H9 (cell line): Measurements from ENCODE around the gene GYS2. TPM values are rescaled to one million over a fixed set of nuclear protein-coding genes. Genes with fewer than 3 reads are reported as not detected.

Experiments used
- DNase-seq: peaks from one replicate; pipeline ENCODE4 v3.0.0-alpha.2; 2017
- H2AFZ ChIP-seq: one replicate; pipeline ENCODE4 v1.6.1; 2013; ENCODE audit warnings: mild to moderate bottlenecking, low read length, control low read depth, moderate library complexity
- H2AK5ac ChIP-seq: 2 replicates; pipeline ENCODE4 v1.6.1; 2013; ENCODE audit warnings: low read length, control low read depth, mixed read lengths; ENCODE audit not compliant: insufficient read length
- H2BK120ac ChIP-seq: one replicate; pipeline ENCODE4 v1.6.1; 2013; ENCODE audit warnings: low read depth, mild to moderate bottlenecking, low read length, control low read depth, inconsistent platforms; ENCODE audit not compliant: poor library complexity, severe bottlenecking
- H2BK12ac ChIP-seq: 2 replicates; pipeline ENCODE4 v1.6.1; 2013; ENCODE audit warnings: low read length, control low read depth, mixed read lengths, low read depth; ENCODE audit not compliant: insufficient read length
- H2BK15ac ChIP-seq: 2 replicates; pipeline ENCODE4 v1.6.1; 2013; ENCODE audit warnings: low read depth, low read length, control low read depth
- H2BK20ac ChIP-seq: one replicate; pipeline ENCODE4 v1.6.1; 2013; ENCODE audit warnings: low read depth, mild to moderate bottlenecking, low read length, control low read depth, inconsistent platforms; ENCODE audit not compliant: poor library complexity, severe bottlenecking
- H2BK5ac ChIP-seq: 2 replicates; pipeline ENCODE4 v1.6.1; 2013; ENCODE audit warnings: low read length, control low read depth, mixed read lengths; ENCODE audit not compliant: insufficient read length
- H3K14ac ChIP-seq: 2 replicates; pipeline ENCODE4 v1.6.1; 2013; ENCODE audit warnings: low read length, control low read depth; ENCODE audit not compliant: insufficient read depth
- H3K18ac ChIP-seq: 2 replicates; pipeline ENCODE4 v1.6.1; 2013; ENCODE audit warnings: low read depth, mild to moderate bottlenecking, mixed read lengths, low read length, control low read depth; ENCODE audit not compliant: insufficient read length
- H3K23ac ChIP-seq: 2 replicates; pipeline ENCODE4 v1.6.1; 2013; ENCODE audit warnings: low read length, control low read depth, mixed read lengths, low read depth; ENCODE audit not compliant: insufficient read length
- H3K23me2 ChIP-seq: 2 replicates; pipeline ENCODE4 v1.6.1; 2013; ENCODE audit warnings: low read depth, mild to moderate bottlenecking, mixed read lengths, low read length, control low read depth; ENCODE audit not compliant: insufficient read length, poor library complexity, severe bottlenecking
- H3K27ac ChIP-seq: 2 replicates; pipeline ENCODE4 v1.5.1; 2013; ENCODE audit warnings: low read length, control low read depth, mixed read lengths, low read depth; ENCODE audit not compliant: insufficient read length
- H3K27me3 ChIP-seq: 2 replicates; pipeline ENCODE4 v1.6.1; 2013; ENCODE audit warnings: low read length, control low read depth, inconsistent platforms; ENCODE audit not compliant: insufficient read depth
- H3K4ac ChIP-seq: 2 replicates; pipeline ENCODE4 v1.6.1; 2013; ENCODE audit warnings: low read depth, mild to moderate bottlenecking, control low read depth, inconsistent platforms, low read length, moderate library complexity
- H3K4me1 ChIP-seq: 2 replicates; pipeline ENCODE4 v1.6.1; 2013; ENCODE audit warnings: low read length, control low read depth, inconsistent platforms; ENCODE audit not compliant: insufficient read depth
- H3K4me2 ChIP-seq: 2 replicates; pipeline ENCODE4 v1.6.1; 2013; ENCODE audit warnings: low read length, control low read depth, mixed read lengths; ENCODE audit not compliant: insufficient read length, insufficient read depth
- H3K56ac ChIP-seq: 2 replicates; pipeline ENCODE4 v1.6.1; 2013; ENCODE audit warnings: low read depth, mild to moderate bottlenecking, mixed read lengths, low read length, control low read depth; ENCODE audit not compliant: insufficient read length
- H3K79me1 ChIP-seq: 2 replicates; pipeline ENCODE4 v1.6.1; 2013; ENCODE audit warnings: low read depth, mild to moderate bottlenecking, moderate library complexity, low read length, control low read depth, inconsistent platforms; ENCODE audit not compliant: insufficient read depth, poor library complexity, severe bottlenecking
- H3K79me2 ChIP-seq: 2 replicates; pipeline ENCODE4 v1.6.1; 2013; ENCODE audit warnings: low read length, control low read depth, inconsistent platforms; ENCODE audit not compliant: insufficient read depth
- H3K9ac ChIP-seq: 2 replicates; pipeline ENCODE4 v1.6.1; 2013; ENCODE audit warnings: low read length, control low read depth, mixed read lengths; ENCODE audit not compliant: insufficient read length; ENCODE audit errors: extremely low read depth
- H3K9me3 ChIP-seq: one replicate; pipeline ENCODE4 v1.6.1; 2013; ENCODE audit warnings: low read depth, low read length, inconsistent platforms; ENCODE audit not compliant: control insufficient read depth
- H3T11ph ChIP-seq: one replicate; pipeline ENCODE4 v1.6.1; 2013; ENCODE audit warnings: mild to moderate bottlenecking, low read length, control low read depth, inconsistent platforms
- H4K20me1 ChIP-seq: one replicate; pipeline ENCODE4 v1.6.1; 2013; ENCODE audit not compliant: control insufficient read depth, insufficient read length, insufficient read depth
- H4K5ac ChIP-seq: 2 replicates; pipeline ENCODE4 v1.6.1; 2013; ENCODE audit warnings: low read depth, mild to moderate bottlenecking, mixed read lengths, low read length, control low read depth; ENCODE audit not compliant: insufficient read length
- H4K8ac ChIP-seq: replicated peaks from 2 replicates; pipeline ENCODE4 v1.6.1; 2013; ENCODE audit warnings: low read length, control low read depth, mixed read lengths, low read depth; ENCODE audit not compliant: insufficient read length
- H4K91ac ChIP-seq: 2 replicates; pipeline ENCODE4 v1.6.1; 2013; ENCODE audit warnings: low read depth, mild to moderate bottlenecking, moderate library complexity, mixed read lengths, low read length, control low read depth; ENCODE audit not compliant: insufficient read length
- H3K27ac Mint-ChIP-seq, 3 experiments: 2 replicates in 2 of 3; 3 replicates in 1 of 3; pipeline ENCODE4 v1.8.0; 2020 to 2021; ENCODE audit warnings: mixed read lengths in 3 of 3, mild to moderate bottlenecking in 1 of 3, moderate library complexity in 1 of 3
- H3K27me3 Mint-ChIP-seq: 2 replicates; pipeline ENCODE4 v1.8.0; 2021; ENCODE audit warnings: low read depth, mild to moderate bottlenecking, moderate library complexity, mixed read lengths
- H3K36me3 Mint-ChIP-seq, 3 experiments: 2 replicates in 2 of 3; 3 replicates in 1 of 3; pipeline ENCODE4 v1.8.0; 2020 to 2021; ENCODE audit warnings: low read depth in 3 of 3, mixed read lengths in 3 of 3; ENCODE audit not compliant: insufficient read depth in 1 of 3
- H3K4me1 Mint-ChIP-seq, 2 experiments: 2 replicates each; pipeline ENCODE4 v1.8.0; 2020; ENCODE audit warnings: mixed read lengths in 2 of 2
- H3K4me3 Mint-ChIP-seq, 2 experiments: 2 replicates in 1 of 2; 3 replicates in 1 of 2; pipeline ENCODE4 v1.8.0; 2020 to 2021; ENCODE audit warnings: mild to moderate bottlenecking in 2 of 2, mixed read lengths in 2 of 2, moderate library complexity in 1 of 2
- H3K9me3 Mint-ChIP-seq, 2 experiments: 2 replicates in 1 of 2; 3 replicates in 1 of 2; pipeline ENCODE4 v1.8.0; 2020; ENCODE audit warnings: mild to moderate bottlenecking in 2 of 2, mixed read lengths in 2 of 2, moderate library complexity in 1 of 2
- WGBS: extraction: QIAGEN DNeasy Blood & Tissue Kit; methylation state at CpG from one replicate; pipeline ENCODE4 v1.1.7; 2013; ENCODE audit warnings: missing lambda C conversion rate, low lambda C conversion rate, mixed read lengths; ENCODE audit not compliant: insufficient read length; ENCODE audit errors: extremely low coverage; 5-methylcytosine and 5-hydroxymethylcytosine counted together
- total RNA-seq: library from RNA; stranded (reverse); gene quantifications from 2 replicates; pipeline ENCODE4 v1.2.1, GENCODE V29; 2021
- TF ChIP-seq, protein P1 (sequence below): fragments of 200-600 bp; sonication (generic); conservative IDR thresholded peaks from 3 replicates; pipeline ENCODE4 v1.8.0; 2021; ENCODE audit warnings: antibody characterized with exemption, mild to moderate bottlenecking

GYS2 gene
- total RNA-seq, 1 experiment from 2014 or later, result not detected

DNA sequence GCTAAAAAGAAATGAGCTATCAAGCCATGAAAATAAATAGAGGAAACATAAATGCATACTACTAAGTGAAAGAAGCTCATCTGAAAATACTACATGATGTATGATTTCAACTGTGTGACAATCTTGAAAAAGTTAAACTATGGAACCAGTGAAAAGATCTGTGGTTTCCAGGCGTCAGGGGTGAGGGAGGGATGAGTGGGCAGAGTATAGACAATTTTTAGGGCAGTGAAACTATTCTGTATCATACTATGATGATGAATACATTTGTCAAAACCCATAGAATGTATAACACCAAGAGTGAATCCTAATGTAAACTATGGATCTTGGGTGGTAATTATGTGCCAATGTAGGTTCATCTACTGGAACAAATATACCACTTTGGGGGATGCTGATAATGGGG, 57.2 kb downstream of the GYS2 start:
- H3K18ac ChIP-seq, result no peak overlapping the region
- H4K5ac ChIP-seq, result no peak overlapping the region
- no peaks in the 10 kb centered on the region for H3K9me3 ChIP-seq
- no peaks in the 10 kb centered on the region for H3K79me2 ChIP-seq
- H4K8ac ChIP-seq, result no peak overlapping the region
- Mint-ChIP-seq H3K27me3 (peaks cover 2% of the 10 kb centered on the region), H3K4me1 (0 out of 4 replicates have a peak, but pooled peaks cover 0 to 2% of the 10 kb centered on the region in 2 experiments), H3K9me3 (no peaks in the 10 kb centered on the region), H3K4me3 (no peak overlapping the region), H3K27ac (no peak overlapping the region), H3K36me3 (no peaks in the 10 kb centered on the region)
- no peak overlapping the region for H3K14ac ChIP-seq
- no peaks in the 10 kb centered on the region for H3K23me2 ChIP-seq
- no peak overlapping the region for H3K23ac ChIP-seq
- H2AFZ ChIP-seq, result no peak overlapping the region
- no peak overlapping the region for H2AK5ac ChIP-seq
- TF ChIP-seq, protein P1, sequence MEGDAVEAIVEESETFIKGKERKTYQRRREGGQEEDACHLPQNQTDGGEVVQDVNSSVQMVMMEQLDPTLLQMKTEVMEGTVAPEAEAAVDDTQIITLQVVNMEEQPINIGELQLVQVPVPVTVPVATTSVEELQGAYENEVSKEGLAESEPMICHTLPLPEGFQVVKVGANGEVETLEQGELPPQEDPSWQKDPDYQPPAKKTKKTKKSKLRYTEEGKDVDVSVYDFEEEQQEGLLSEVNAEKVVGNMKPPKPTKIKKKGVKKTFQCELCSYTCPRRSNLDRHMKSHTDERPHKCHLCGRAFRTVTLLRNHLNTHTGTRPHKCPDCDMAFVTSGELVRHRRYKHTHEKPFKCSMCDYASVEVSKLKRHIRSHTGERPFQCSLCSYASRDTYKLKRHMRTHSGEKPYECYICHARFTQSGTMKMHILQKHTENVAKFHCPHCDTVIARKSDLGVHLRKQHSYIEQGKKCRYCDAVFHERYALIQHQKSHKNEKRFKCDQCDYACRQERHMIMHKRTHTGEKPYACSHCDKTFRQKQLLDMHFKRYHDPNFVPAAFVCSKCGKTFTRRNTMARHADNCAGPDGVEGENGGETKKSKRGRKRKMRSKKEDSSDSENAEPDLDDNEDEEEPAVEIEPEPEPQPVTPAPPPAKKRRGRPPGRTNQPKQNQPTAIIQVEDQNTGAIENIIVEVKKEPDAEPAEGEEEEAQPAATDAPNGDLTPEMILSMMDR, result no peak
- no peak overlapping the region for H2BK20ac ChIP-seq
- H3K79me1 ChIP-seq, result no peaks in the 10 kb centered on the region
- H3K56ac ChIP-seq, result no peak overlapping the region
- H4K20me1 ChIP-seq, result no peaks in the 10 kb centered on the region
- H3T11ph ChIP-seq, result no peak overlapping the region
- no peak overlapping the region for H3K4ac ChIP-seq
- H4K91ac ChIP-seq, result no peak overlapping the region
- no peak overlapping the region for H2BK12ac ChIP-seq
- H2BK5ac ChIP-seq, result no peak overlapping the region
- no peak overlapping the region for H3K4me2 ChIP-seq
- H3K9ac ChIP-seq, result no peak overlapping the region
- DNase-seq, result no peak
- no peaks in the 10 kb centered on the region for H3K4me1 ChIP-seq
- no peaks in the 10 kb centered on the region for H3K27me3 ChIP-seq
- WGBS, result no CpG with 5 or more reads among the region's 1 CpG
- no peak overlapping the region for H2BK15ac ChIP-seq
- no peak overlapping the region for H3K27ac ChIP-seq
- no peak overlapping the region for H2BK120ac ChIP-seq
